ENCODE results near the gene ANKRD12.
"Not testable (repeated sequence)": the region's sequence is repeated elsewhere in the genome, so short reads cannot be mapped to it uniquely, and the experiment has no call there.

- TF ChIP-seq POLR2AphosphoS5, CTCF, POLR2A (IDR thresholded peaks at IDR 0.05): not testable (repeated sequence)
These were observed 29.3 kb downstream of the ANKRD12 start for GRCh38 chr18:9165883-9166282.

Measured in breast epithelium (tissue), 3 donors.